ENCODE measurements around the gene CDH4. TPM values are rescaled to one million over a fixed set of nuclear protein-coding genes. Genes with fewer than 3 reads are reported as not detected.

The CDH4 gene
- total and polyA plus RNA-seq, 12 donors: 0.04 to 0.25 (median 0.08) TPM; not detected in 5

DNA sequence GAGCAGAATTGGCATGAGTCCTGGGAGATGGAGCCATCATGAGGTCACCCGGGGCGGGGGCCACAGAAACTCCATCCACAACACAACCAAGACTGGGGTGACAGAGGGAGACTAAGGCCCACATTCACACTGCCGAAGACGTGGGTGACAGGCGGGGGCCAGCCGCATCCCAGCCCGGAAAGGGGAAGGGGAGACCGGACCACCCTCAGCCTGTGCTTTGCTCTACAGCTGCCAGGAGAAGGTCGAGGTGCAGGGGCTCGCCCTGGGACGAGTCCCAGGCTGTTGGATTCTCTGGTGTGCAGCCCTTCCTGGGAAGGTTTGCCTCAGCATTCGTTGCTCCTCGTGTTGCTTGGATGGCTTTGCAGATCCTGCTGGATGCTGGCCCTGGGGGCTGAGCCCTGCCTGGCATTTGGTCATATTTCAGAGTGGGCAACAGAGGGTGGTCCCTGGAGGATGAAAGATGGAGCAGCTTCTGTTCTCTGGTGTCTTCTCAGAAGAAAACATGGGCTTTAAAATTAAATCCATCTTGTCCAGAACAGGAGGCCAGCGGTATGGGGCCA lies 484.8 kb downstream of the CDH4 start:
- intact Hi-C loops (cut with DNase I): no loop called here
- TF ChIP-seq CTCF (IDR thresholded peaks at IDR 0.05): no peak
- Histone ChIP-seq H3K9me3 (no peaks in the 10 kb centered on the region), H3K4me3 (no peak overlapping the region), H3K27me3 (peaks cover 0 to 70% (median 26%) of the 10 kb centered on the region in 7 donors), H3K27ac (no peak overlapping the region), H3K36me3 (no peaks in the 10 kb centered on the region), H3K4me1 (no peaks in the 10 kb centered on the region)
- 77 to 78% methylated on average over 14 of the region's 14 CpGs for WGBS, 2 donors
- ATAC-seq: no peak
- DNase-seq: no peak

- Histone ChIP-seq H3K27ac (no peak overlapping the region), H3K36me3 (no peaks in the 10 kb centered on the region), H3K9me3 (no peaks in the 10 kb centered on the region), H3K27me3 (peaks cover 0 to 65% (median 29%) of the 10 kb centered on the region in 7 donors), H3K4me3 (no peak overlapping the region), H3K4me1 (no peaks in the 10 kb centered on the region)
- no peak for TF ChIP-seq CTCF (IDR thresholded peaks at IDR 0.05)
- intact Hi-C loops (cut with DNase I): no loop called here
- DNase-seq (no peak), ATAC-seq (no peak)
- 82% methylated on average over 8 of the region's 8 CpGs for WGBS, 2 donors
Measured at GRCh38 chr20:61737346-61737745, 485.3 kb downstream of the CDH4 start.

DNA sequence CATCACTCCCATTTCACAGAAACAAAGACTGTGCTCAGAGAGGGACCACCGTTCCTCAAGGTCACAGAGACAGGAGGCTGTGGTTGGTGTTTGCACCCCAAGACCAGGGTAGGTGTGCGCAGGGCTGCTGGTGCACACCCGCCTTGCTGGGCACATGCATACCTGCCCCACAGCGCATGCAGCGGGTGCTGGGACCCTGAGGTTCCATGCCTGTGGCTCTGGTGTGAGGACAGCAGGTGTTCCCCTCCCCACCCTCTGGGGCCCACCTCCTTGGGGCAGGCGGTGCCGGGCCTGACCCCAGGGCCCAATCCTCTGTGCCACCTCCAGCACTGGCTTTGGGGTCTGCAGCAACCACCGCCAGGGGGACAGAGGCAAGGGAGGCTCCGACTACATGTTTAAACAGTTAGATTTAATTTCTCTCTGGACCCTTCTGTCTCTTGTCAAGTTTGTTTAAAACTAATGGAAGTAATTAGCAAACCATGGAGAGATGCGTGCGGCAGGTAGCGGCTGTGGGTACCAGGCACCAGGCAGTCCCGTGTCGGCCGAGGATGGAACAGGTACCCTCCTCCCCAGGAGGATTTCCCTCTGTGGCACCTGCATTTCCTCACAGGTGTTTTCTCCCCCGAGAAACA lies 485.9 kb downstream of the CDH4 start:
- no peak for TF ChIP-seq CTCF (IDR thresholded peaks at IDR 0.05)
- H3K27me3 ChIP-seq: peaks cover 0 to 65% (median 34%) of the 10 kb centered on the region in 7 donors
- ATAC-seq: no peak
- WGBS, 2 donors: 86 to 89% methylated on average over 16 of the region's 16 CpGs
- intact Hi-C loops (cut with DNase I): no loop called here
- no peak overlapping the region for H3K4me3 ChIP-seq
- no peak for DNase-seq
- no peaks in the 10 kb centered on the region for H3K4me1 ChIP-seq
- H3K9me3 ChIP-seq: no peaks in the 10 kb centered on the region
- no peaks in the 10 kb centered on the region for H3K36me3 ChIP-seq
- H3K27ac ChIP-seq: no peak overlapping the region

GRCh38 chr20:61738601-61739069 lies 486.6 kb downstream of the CDH4 start:
- peaks cover 0 to 64% (median 40%) of the 10 kb centered on the region in 7 donors for H3K27me3 ChIP-seq

More at GRCh38 chr20:61738601-61739069, 486.6 kb downstream of the CDH4 start:
- ATAC-seq (no peak), DNase-seq (no peak)
- Histone ChIP-seq H3K36me3 (no peaks in the 10 kb centered on the region), H3K27ac (no peak overlapping the region), H3K4me3 (no peak overlapping the region), H3K4me1 (no peaks in the 10 kb centered on the region), H3K9me3 (no peaks in the 10 kb centered on the region)
- TF ChIP-seq CTCF (IDR thresholded peaks at IDR 0.05): no peak
- intact Hi-C loops (cut with DNase I): no loop called here
- WGBS, 2 donors: 74 to 76% methylated on average over 23 of the region's 23 CpGs

Data from heart right ventricle (tissue), 16 donors.